SJSA1 (cell line): Measurements from ENCODE around the gene SH3RF3. TPM values are rescaled to one million over a fixed set of nuclear protein-coding genes. Genes with fewer than 3 reads are reported as not detected.

Experiments used
- DNase-seq, 2 experiments: peaks; one replicate each; pipeline ENCODE4 v3.0.0-alpha.2; 2015 to 2020; ENCODE audit warnings: low spot score in 2 of 2, low read depth in 1 of 2
- H3K27ac ChIP-seq: fragments of 250-450 bp; sonication (Bioruptor Pico); 2 replicates; pipeline ENCODE4 v1.5.1; 2020; ENCODE audit warnings: mild to moderate bottlenecking, moderate library complexity
- H3K27me3 ChIP-seq: fragments of 250-450 bp; sonication (Bioruptor Pico); replicated peaks from 2 replicates; pipeline ENCODE4 v1.5.1; 2020; ENCODE audit warnings: mild to moderate bottlenecking, moderate library complexity
- H3K36me3 ChIP-seq: fragments of 250-450 bp; sonication (Bioruptor Pico); 2 replicates; pipeline ENCODE4 v1.5.1; 2020; ENCODE audit warnings: mild to moderate bottlenecking
- H3K4me1 ChIP-seq: fragments of 250-450 bp; sonication (Bioruptor Pico); replicated peaks from 2 replicates; pipeline ENCODE4 v1.6.1; 2021; ENCODE audit warnings: mild to moderate bottlenecking
- H3K4me3 ChIP-seq: fragments of 250-450 bp; sonication (Bioruptor Pico); 2 replicates; pipeline ENCODE4 v1.5.1; 2020; ENCODE audit warnings: mild to moderate bottlenecking
- H3K9me3 ChIP-seq: fragments of 250-450 bp; sonication (Bioruptor Pico); replicated peaks from 2 replicates; pipeline ENCODE4 v1.5.1; 2020; ENCODE audit warnings: mild to moderate bottlenecking
- total RNA-seq: library from RNA; depleted of rRNA; stranded (reverse); fragments of >200 nt; shearing (Covaris generic); gene quantifications from 2 replicates; pipeline ENCODE4 v1.2.3, GENCODE V29; 2014

The SH3RF3 gene
- total RNA-seq, 1 experiment from 2014 or later: 6.1 TPM

DNA sequence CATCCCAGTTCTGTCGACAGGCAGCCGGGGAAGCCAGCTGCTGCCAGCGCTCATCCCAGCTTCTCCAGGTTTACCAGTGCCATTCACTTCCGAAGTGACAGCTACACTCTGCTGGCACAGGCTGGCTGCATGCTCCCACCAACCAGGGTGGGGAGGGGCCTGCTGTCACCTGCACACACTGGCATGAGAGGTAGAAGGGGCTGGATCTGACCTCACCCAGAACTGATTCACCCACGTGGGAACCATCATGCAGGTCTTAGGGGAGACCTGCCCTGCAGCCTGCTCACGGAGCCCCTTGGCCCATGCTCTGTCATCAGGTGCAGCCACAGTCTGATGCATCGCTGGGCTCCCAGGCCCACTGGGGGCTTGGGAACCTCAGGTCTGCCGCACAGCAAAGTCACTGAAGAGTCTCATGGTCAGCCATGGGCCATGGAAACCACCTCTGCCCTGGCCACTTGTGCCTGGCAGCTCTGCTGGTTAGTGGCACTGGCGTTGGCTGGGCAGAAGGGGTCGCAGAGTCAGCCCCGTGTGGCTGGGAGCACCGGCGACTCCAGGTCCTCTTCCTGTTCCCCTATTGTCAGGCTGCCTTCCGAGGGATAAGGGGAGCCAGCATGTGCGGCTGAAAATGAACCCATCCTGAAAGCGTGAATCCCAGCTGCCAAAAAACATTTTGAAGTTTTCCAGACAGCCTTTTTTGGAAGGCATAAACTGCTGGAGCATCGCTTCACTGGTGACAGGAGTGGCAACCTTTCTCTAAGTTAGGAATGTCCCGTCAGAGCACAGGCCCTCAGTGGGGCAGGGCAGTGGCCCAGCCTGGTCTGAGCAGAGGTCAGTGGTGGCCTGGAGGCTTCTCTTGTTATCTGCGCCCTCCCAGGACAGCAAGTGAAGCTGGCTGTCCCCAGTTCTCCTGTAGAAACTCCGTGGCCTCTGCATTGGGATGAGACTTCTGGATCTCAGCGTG, 327.0 kb downstream of the SH3RF3 start:
- H3K4me1 ChIP-seq: peaks cover 39% of the 10 kb centered on the region
- no peak for DNase-seq
- H3K27ac ChIP-seq: no peak overlapping the region
- no peaks in the 10 kb centered on the region for H3K27me3 ChIP-seq
- no peak overlapping the region for H3K4me3 ChIP-seq
- peaks cover 4% of the 10 kb centered on the region for H3K36me3 ChIP-seq
- no peaks in the 10 kb centered on the region for H3K9me3 ChIP-seq

- Histone ChIP-seq H3K27ac (no peak overlapping the region), H3K36me3 (peaks cover 4% of the 10 kb centered on the region), H3K9me3 (no peaks in the 10 kb centered on the region), H3K4me3 (no peak overlapping the region), H3K27me3 (no peaks in the 10 kb centered on the region), H3K4me1 (peaks cover 39% of the 10 kb centered on the region)
- DNase-seq: no peak
Observed at GRCh38 chr2:109456776-109457175, 327.8 kb downstream of the SH3RF3 start.

DNA sequence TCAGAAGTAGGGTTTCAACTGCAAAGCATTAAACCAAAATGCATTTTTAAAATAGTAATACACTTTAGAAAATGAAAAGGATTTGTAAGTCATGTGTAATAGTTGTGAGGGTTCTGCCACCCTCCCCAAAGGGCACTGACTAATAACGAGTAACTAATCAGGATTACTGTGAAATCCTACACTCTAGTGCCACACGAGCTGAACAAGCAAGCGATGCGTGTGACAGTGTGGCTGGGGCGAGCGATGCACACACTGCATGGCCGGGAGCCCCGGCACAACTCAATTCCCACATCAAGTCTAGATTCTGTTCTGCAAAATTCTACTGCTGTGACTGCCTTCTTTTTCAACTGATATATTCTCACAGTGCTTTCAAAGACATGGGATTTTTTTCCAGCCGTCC, 328.4 kb downstream of the SH3RF3 start:
- Histone ChIP-seq H3K27me3 (no peaks in the 10 kb centered on the region), H3K36me3 (peaks cover 4% of the 10 kb centered on the region), H3K27ac (no peak overlapping the region), H3K4me1 (peaks cover 39% of the 10 kb centered on the region), H3K9me3 (no peaks in the 10 kb centered on the region), H3K4me3 (no peak overlapping the region)
- no peak for DNase-seq

DNA sequence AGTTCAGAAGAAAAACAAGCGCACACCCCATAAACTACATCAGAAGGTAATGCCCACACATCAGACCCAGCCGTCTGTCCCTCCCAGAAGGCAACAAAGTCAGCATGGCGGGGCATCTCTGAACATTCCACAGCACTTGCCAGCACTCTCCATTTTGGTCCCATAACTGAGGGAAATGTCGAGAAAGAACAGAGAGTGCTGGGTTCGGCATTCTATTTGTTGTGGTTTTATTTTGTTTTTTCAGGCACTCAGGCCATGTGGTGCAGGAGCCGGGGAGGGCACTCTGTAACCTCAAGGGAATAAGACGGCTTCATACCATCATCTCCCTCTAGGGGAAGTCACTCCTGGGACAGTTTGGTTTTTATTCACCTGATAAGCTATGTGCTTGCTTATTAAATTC, 328.8 kb downstream of the SH3RF3 start:
- H3K36me3 ChIP-seq: peaks cover 4% of the 10 kb centered on the region
- H3K27me3 ChIP-seq: no peaks in the 10 kb centered on the region
- no peak overlapping the region for H3K4me3 ChIP-seq
- H3K9me3 ChIP-seq: no peaks in the 10 kb centered on the region
- peak in 1 of 2 experiments; percentile 71 for DNase-seq
- H3K4me1 ChIP-seq: peaks cover 39% of the 10 kb centered on the region
- H3K27ac ChIP-seq: no peak overlapping the region

DNA sequence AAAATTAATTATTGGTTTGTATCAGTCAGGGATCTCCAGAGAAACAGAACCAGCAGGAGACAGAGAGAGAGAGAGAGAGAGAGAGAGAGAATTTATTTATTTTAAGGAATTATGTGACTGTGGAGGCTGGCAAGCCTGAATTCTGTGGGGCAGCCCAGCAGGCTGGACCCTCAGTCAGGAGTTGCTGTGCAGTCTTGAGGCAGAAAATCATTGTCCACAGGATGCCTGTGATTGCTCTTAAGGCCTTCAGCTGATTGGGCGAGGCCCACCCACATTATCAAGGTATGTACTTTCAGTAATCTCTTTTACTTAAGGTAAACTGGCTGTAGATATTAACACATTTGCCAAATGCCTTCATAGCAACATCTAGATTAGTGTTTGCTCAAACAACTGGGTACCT, 329.5 kb downstream of the SH3RF3 start:
- Histone ChIP-seq H3K9me3 (no peaks in the 10 kb centered on the region), H3K4me3 (no peak overlapping the region), H3K27ac (peak overlapping the region; percentile 74), H3K4me1 (peaks cover 39% of the 10 kb centered on the region), H3K27me3 (no peaks in the 10 kb centered on the region), H3K36me3 (peaks cover 4% of the 10 kb centered on the region)
- no peak for DNase-seq

GRCh38 chr2:109459485-109459884, 330.5 kb downstream of the SH3RF3 start:
- peaks cover 4% of the 10 kb centered on the region for H3K36me3 ChIP-seq
- H3K4me1 ChIP-seq: peaks cover 39% of the 10 kb centered on the region
- H3K27ac ChIP-seq: peak overlapping the region; percentile 74
- no peaks in the 10 kb centered on the region for H3K9me3 ChIP-seq
- no peaks in the 10 kb centered on the region for H3K27me3 ChIP-seq
- no peak overlapping the region for H3K4me3 ChIP-seq
- peak; percentile 68 to 73 for DNase-seq

DNA sequence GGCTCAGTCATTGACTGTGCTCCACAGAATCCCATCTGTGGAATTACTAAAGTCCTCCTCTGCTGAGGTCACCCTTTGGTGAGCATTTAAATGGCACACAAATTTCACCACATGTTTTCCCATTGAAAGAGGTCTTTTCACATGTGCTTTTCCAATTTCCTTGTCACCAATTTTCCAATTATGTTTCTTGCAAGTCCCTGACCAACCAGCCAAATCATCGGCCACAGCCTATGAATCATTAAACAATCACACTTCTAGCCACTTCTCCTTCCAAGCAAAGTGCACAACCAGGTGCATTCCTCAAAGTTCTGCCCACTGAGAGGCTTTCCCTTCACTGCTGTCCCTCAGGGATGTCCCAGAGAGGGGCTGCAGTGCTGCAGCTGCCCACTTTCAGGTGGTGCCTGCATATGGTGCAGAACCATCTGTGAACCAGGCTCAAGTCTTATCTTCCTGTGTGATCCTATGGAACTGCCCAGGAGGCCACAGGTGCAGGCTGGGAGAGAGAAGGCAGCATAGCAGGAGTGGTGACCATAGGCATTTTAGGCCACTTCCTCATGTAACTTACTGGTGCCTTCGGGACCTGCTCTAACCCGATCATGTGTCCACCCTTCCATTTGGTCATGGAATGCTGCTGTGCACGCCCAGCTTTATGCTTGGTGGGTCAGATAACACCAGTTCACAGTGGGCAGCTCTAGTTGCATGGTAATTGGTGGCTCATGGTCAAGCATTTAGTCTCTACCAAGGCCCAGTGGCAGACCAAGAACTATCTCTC, 331.7 kb downstream of the SH3RF3 start:
- Histone ChIP-seq H3K27ac (no peak overlapping the region), H3K9me3 (0 out of 2 replicates have a peak, but pooled peaks cover 2% of the 10 kb centered on the region), H3K4me3 (no peak overlapping the region), H3K4me1 (peaks cover 39% of the 10 kb centered on the region), H3K36me3 (peaks cover 4% of the 10 kb centered on the region), H3K27me3 (no peaks in the 10 kb centered on the region)
- DNase-seq: no peak

DNA sequence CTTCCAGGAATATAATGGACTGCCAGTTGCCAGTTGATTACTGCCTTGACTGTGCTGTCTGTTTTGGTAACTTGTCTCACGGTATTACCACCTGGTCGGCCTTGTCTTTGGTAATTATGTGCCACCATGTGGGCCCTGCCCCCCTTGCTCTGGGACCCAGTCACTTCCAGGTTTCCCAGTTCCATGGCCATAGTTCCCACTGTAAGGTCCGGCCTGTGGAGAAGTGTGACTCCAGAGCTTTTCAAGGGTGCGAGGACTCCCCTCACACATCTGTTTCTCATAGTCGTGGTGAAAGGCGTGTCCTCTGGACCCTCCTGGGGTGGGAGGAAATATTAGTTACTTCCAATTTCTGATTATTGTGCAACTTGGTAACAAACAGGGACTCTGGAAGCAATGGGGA, 334.2 kb downstream of the SH3RF3 start:
- Histone ChIP-seq H3K36me3 (peaks cover 4% of the 10 kb centered on the region; the same call in 1 of the 2 replicates), H3K27me3 (no peaks in the 10 kb centered on the region), H3K4me1 (peaks cover 45% of the 10 kb centered on the region), H3K4me3 (no peak overlapping the region), H3K27ac (no peak overlapping the region), H3K9me3 (0 out of 2 replicates have a peak, but pooled peaks cover 2% of the 10 kb centered on the region)
- no peak for DNase-seq

GRCh38 chr2:109463891-109464290, 334.9 kb downstream of the SH3RF3 start:
- H3K4me1 ChIP-seq: peaks cover 46% of the 10 kb centered on the region

GRCh38 chr2:109466674-109467575, 337.9 kb downstream of the SH3RF3 start:
- Histone ChIP-seq H3K27me3 (no peaks in the 10 kb centered on the region), H3K36me3 (no peaks in the 10 kb centered on the region), H3K4me3 (no peak overlapping the region), H3K9me3 (0 out of 2 replicates have a peak, but pooled peaks cover 2% of the 10 kb centered on the region), H3K27ac (peak overlapping the region; percentile 67), H3K4me1 (peaks cover 54% of the 10 kb centered on the region)
- peak; percentile 82 to 92 for DNase-seq

More at GRCh38 chr2:109463891-109464290, 334.9 kb downstream of the SH3RF3 start:
- Histone ChIP-seq H3K9me3 (0 out of 2 replicates have a peak, but pooled peaks cover 2% of the 10 kb centered on the region), H3K27me3 (no peaks in the 10 kb centered on the region), H3K36me3 (peaks cover under 1% of the 10 kb centered on the region; the same call in 1 of the 2 replicates), H3K27ac (no peak overlapping the region), H3K4me3 (no peak overlapping the region)
- no peak for DNase-seq

DNA sequence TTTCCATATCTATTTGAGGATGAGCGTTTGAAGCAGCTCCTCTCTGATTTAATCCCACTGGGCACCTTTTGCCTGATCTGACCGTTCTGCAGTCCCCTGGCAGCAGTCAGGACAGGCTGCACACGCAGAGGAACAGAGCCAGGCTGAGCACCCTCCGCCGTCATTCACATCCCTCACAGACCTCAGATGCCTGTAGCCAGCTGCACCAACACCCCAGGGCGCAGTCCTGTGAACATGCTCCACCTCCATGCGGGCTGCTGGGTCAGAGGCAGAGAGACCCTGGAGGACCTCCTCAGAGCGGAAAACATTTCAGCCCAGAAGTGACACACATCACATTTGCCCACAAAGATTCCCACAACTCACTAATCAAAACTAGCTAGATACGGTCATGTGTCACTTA, 338.7 kb downstream of the SH3RF3 start:
- Histone ChIP-seq H3K9me3 (0 out of 2 replicates have a peak, but pooled peaks cover 2% of the 10 kb centered on the region), H3K27ac (peak overlapping the region; percentile 67), H3K27me3 (no peaks in the 10 kb centered on the region), H3K36me3 (no peaks in the 10 kb centered on the region), H3K4me1 (peaks cover 54% of the 10 kb centered on the region), H3K4me3 (no peak overlapping the region)
- peak in 1 of 2 experiments; percentile 46 for DNase-seq

- Histone ChIP-seq H3K27me3 (no peaks in the 10 kb centered on the region), H3K27ac (no peak overlapping the region)
Observed at GRCh38 chr2:109468893-109469292, 339.9 kb downstream of the SH3RF3 start.

DNA sequence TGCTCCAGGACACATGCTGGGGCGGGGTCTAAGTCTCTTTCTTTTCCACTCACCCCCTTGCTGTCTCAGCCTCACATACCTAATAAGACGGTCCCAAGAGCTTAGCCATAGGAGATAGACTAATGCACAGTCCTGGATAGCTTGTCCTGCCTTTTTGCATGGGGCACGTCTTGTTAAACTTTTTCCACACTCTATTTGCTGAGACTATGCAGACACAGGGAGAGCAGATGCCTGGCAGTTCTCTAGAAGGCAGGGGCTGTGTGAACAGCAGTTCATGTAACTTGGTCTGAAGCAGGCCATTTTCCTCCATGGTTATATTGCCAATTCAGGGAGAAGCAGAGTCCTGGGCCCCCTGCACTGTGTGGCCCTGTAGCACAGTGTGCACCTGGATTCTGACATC, 342.7 kb downstream of the SH3RF3 start:
- Histone ChIP-seq H3K4me3 (no peak overlapping the region), H3K9me3 (no peaks in the 10 kb centered on the region), H3K27ac (no peak overlapping the region), H3K27me3 (no peaks in the 10 kb centered on the region), H3K36me3 (no peaks in the 10 kb centered on the region), H3K4me1 (peaks cover 60% of the 10 kb centered on the region)
- DNase-seq: no peak

More at GRCh38 chr2:109468893-109469292, 339.9 kb downstream of the SH3RF3 start:
- H3K9me3 ChIP-seq: 0 out of 2 replicates have a peak, but pooled peaks cover 2% of the 10 kb centered on the region
- no peaks in the 10 kb centered on the region for H3K36me3 ChIP-seq
- no peak for DNase-seq
- no peak overlapping the region for H3K4me3 ChIP-seq
- H3K4me1 ChIP-seq: peaks cover 54% of the 10 kb centered on the region
